ENCODE measurements around the gene TTLL9.

The TTLL9 gene

GRCh38 chr20:31859266-31859997, 11.0 kb upstream of the TTLL9 start:
- Histone ChIP-seq H3K27me3 (peaks cover 21% of the 10 kb centered on the region), H3K36me3 (no peaks in the 10 kb centered on the region), H3K4me3 (ENCODE audit: low read depth, low read length) (no peak overlapping the region), H3K4me1 (peaks cover 6% of the 10 kb centered on the region), H3K9me3 (no peaks in the 10 kb centered on the region)
- no peak for TF ChIP-seq CTCF (IDR thresholded peaks at IDR 0.05; ENCODE audit: low read depth, low read length)
- no peak for DNase-seq

GRCh38 chr20:31859998-31860380, 10.4 kb upstream of the TTLL9 start:
- H3K27me3 ChIP-seq, result peaks cover 21% of the 10 kb centered on the region
- no peak overlapping the region for H3K4me3 ChIP-seq (ENCODE audit: low read depth, low read length)

GRCh38 chr20:31860390-31861134, 9.9 kb upstream of the TTLL9 start:
- DNase-seq, result no peak
- TF ChIP-seq CTCF (IDR thresholded peaks at IDR 0.05; ENCODE audit: low read depth, low read length), result no peak
- Histone ChIP-seq H3K36me3 (no peaks in the 10 kb centered on the region), H3K4me1 (peaks cover 6% of the 10 kb centered on the region), H3K27me3 (peaks cover 18% of the 10 kb centered on the region), H3K9me3 (no peaks in the 10 kb centered on the region), H3K4me3 (ENCODE audit: low read depth, low read length) (peak overlapping the region; percentile 67)

More at GRCh38 chr20:31859998-31860380, 10.4 kb upstream of the TTLL9 start:
- no peaks in the 10 kb centered on the region for H3K36me3 ChIP-seq
- no peak for DNase-seq
- no peaks in the 10 kb centered on the region for H3K9me3 ChIP-seq
- peaks cover 6% of the 10 kb centered on the region for H3K4me1 ChIP-seq
- no peak for TF ChIP-seq CTCF (IDR thresholded peaks at IDR 0.05; ENCODE audit: low read depth, low read length)

GRCh38 chr20:31861135-31861384, 9.4 kb upstream of the TTLL9 start:
- H3K4me1 ChIP-seq, result peaks cover 6% of the 10 kb centered on the region
- H3K9me3 ChIP-seq, result no peaks in the 10 kb centered on the region
- no peak for DNase-seq
- no peaks in the 10 kb centered on the region for H3K36me3 ChIP-seq
- peaks cover 18% of the 10 kb centered on the region for H3K27me3 ChIP-seq
- peak overlapping the region; percentile 67 for H3K4me3 ChIP-seq (ENCODE audit: low read depth, low read length)
- TF ChIP-seq CTCF (IDR thresholded peaks at IDR 0.05; ENCODE audit: low read depth, low read length), result no peak

GRCh38 chr20:31861385-31862156, 8.9 kb upstream of the TTLL9 start:
- peaks cover 6% of the 10 kb centered on the region for H3K4me1 ChIP-seq
- peak overlapping the region; percentile 67 for H3K4me3 ChIP-seq (ENCODE audit: low read depth, low read length)
- H3K9me3 ChIP-seq, result no peaks in the 10 kb centered on the region
- H3K36me3 ChIP-seq, result no peaks in the 10 kb centered on the region
- TF ChIP-seq CTCF (IDR thresholded peaks at IDR 0.05; ENCODE audit: low read depth, low read length), result no peak
- peaks cover 18% of the 10 kb centered on the region for H3K27me3 ChIP-seq
- peak; percentile 90 for DNase-seq

GRCh38 chr20:31862157-31862470, 8.3 kb upstream of the TTLL9 start:
- no peak for DNase-seq
- no peaks in the 10 kb centered on the region for H3K36me3 ChIP-seq
- H3K4me1 ChIP-seq, result peaks cover 6% of the 10 kb centered on the region
- H3K4me3 ChIP-seq (ENCODE audit: low read depth, low read length), result no peak overlapping the region; the same call in 1 of the 2 replicates
- no peaks in the 10 kb centered on the region for H3K9me3 ChIP-seq
- peaks cover 18% of the 10 kb centered on the region for H3K27me3 ChIP-seq
- no peak for TF ChIP-seq CTCF (IDR thresholded peaks at IDR 0.05; ENCODE audit: low read depth, low read length)

Measured in BE2C (cell line).